OCI-LY7 (cell line): ENCODE data around the gene CDK11B. TPM values are rescaled to one million over a fixed set of nuclear protein-coding genes. Genes with fewer than 3 reads are reported as not detected.

Experiments
- BruUV-seq: library from RNA; stranded (reverse); fragments of 400-500 nt; replicated peaks from 2 replicates; lab custom pipeline; 2021; lab: Mats Ljungman, UMichigan
- CTCF ChIA-PET: fragments of 300-600 bp; sonication (Branson Sonifier 250); formaldehyde crosslinking; loops from one replicate; lab custom pipeline; 2022; ENCODE audit warnings: antibody characterized with exemption; ENCODE audit not compliant: unreplicated experiment; lab: Charles Lee
- POLR2A ChIA-PET: fragments of 300-600 bp; sonication (Branson Sonifier 250); formaldehyde crosslinking; loops from one replicate; lab custom pipeline; 2022; ENCODE audit warnings: antibody characterized with exemption; lab: Charles Lee
- DNase-seq: peaks from one replicate; pipeline ENCODE4 v3.0.0-alpha.2; 2015; ENCODE audit warnings: low spot score
- H2AFZ ChIP-seq: fragments of 200-600 bp; sonication (generic), shearing (Covaris generic); 2 replicates; pipeline ENCODE4 v1.6.1; 2014; ENCODE audit warnings: mild to moderate bottlenecking, antibody characterized with exemption, low read length, moderate library complexity
- H3K27ac ChIP-seq: fragments of 200-600 bp; sonication (generic); 2 replicates; pipeline ENCODE4 v1.5.1; 2014; ENCODE audit warnings: mixed run types, low read depth, mild to moderate bottlenecking, moderate library complexity, low read length, inconsistent platforms; ENCODE audit not compliant: poor library complexity, severe bottlenecking
- H3K36me3 ChIP-seq: fragments of 200-600 bp; sonication (generic); 2 replicates; pipeline ENCODE4 v1.6.1; 2014; ENCODE audit warnings: mild to moderate bottlenecking, antibody characterized with exemption, low read length, moderate library complexity, mixed read lengths; ENCODE audit not compliant: insufficient read depth
- H3K4me1 ChIP-seq: fragments of 200-600 bp; sonication (generic); 2 replicates; pipeline ENCODE4 v1.5.1; 2014; ENCODE audit warnings: mild to moderate bottlenecking, low read length; ENCODE audit not compliant: insufficient read depth, poor library complexity, severe bottlenecking
- H3K4me2 ChIP-seq: fragments of 200-600 bp; sonication (generic); 2 replicates; pipeline ENCODE4 v1.6.1; 2014; ENCODE audit warnings: mild to moderate bottlenecking, low read length
- H3K4me3 ChIP-seq: fragments of 200-600 bp; sonication (generic); 2 replicates; pipeline ENCODE4 v1.5.1; 2014; ENCODE audit warnings: mild to moderate bottlenecking, low read depth, low read length; ENCODE audit not compliant: poor library complexity, severe bottlenecking
- H3K79me2 ChIP-seq: fragments of 200-600 bp; sonication (generic); 2 replicates; pipeline ENCODE4 v1.6.1; 2016; ENCODE audit warnings: low read depth, mild to moderate bottlenecking, low read length, moderate library complexity, mixed read lengths; ENCODE audit not compliant: insufficient read depth
- H3K9me2 ChIP-seq: fragments of 200-600 bp; sonication (generic); 2 replicates; pipeline ENCODE4 v1.6.1; 2016; ENCODE audit warnings: mild to moderate bottlenecking, low read length, mixed read lengths; ENCODE audit not compliant: insufficient read depth
- H3K9me3 ChIP-seq: fragments of 200-600 bp; sonication (generic); 2 replicates; pipeline ENCODE4 v1.6.1; 2014; ENCODE audit warnings: mild to moderate bottlenecking, mixed run types, low read length, mixed read lengths
- H4K20me1 ChIP-seq: fragments of 200-600 bp; sonication (generic); 2 replicates; pipeline ENCODE4 v1.6.1; 2014; ENCODE audit warnings: mild to moderate bottlenecking, antibody characterized with exemption, low read length, moderate library complexity, mixed read lengths; ENCODE audit not compliant: insufficient read depth
- EZH2phosphoT487 ChIP-seq: fragments of 200-600 bp; sonication (generic); IDR thresholded peaks from 2 replicates; pipeline ENCODE4 v1.6.1; 2018; ENCODE audit warnings: low read depth, borderline replicate concordance, mild to moderate bottlenecking, mixed run types, antibody characterized with exemption, low read length, moderate library complexity, mixed read lengths
- intact Hi-C: fragments of 100-400 bp; cut with micrococcal nuclease; formaldehyde crosslinking; loops from one replicate; pipeline ENCODE4 v1.10.0; 2022; ENCODE audit not compliant: unreplicated experiment
- total RNA-seq, 2 experiments: library from RNA; depleted of rRNA in 1 of 2; stranded (reverse); fragments of >200 nt in 1 of 2; shearing (Covaris generic) in 1 of 2; gene quantifications; 2 replicates each; pipeline ENCODE4 v1.2.3, GENCODE V29; 2014 to 2022
- TF ChIP-seq, protein P1 (sequence below): fragments of 200-600 bp; sonication (generic); conservative IDR thresholded peaks from 2 replicates; pipeline ENCODE4 v1.5.1; 2014; ENCODE audit warnings: mild to moderate bottlenecking, antibody characterized with exemption, low read length, moderate library complexity, mixed read lengths

CDK11B gene
- total RNA-seq, 2 experiments from 2014 or later, result 21.6 to 51.5 TPM

DNA sequence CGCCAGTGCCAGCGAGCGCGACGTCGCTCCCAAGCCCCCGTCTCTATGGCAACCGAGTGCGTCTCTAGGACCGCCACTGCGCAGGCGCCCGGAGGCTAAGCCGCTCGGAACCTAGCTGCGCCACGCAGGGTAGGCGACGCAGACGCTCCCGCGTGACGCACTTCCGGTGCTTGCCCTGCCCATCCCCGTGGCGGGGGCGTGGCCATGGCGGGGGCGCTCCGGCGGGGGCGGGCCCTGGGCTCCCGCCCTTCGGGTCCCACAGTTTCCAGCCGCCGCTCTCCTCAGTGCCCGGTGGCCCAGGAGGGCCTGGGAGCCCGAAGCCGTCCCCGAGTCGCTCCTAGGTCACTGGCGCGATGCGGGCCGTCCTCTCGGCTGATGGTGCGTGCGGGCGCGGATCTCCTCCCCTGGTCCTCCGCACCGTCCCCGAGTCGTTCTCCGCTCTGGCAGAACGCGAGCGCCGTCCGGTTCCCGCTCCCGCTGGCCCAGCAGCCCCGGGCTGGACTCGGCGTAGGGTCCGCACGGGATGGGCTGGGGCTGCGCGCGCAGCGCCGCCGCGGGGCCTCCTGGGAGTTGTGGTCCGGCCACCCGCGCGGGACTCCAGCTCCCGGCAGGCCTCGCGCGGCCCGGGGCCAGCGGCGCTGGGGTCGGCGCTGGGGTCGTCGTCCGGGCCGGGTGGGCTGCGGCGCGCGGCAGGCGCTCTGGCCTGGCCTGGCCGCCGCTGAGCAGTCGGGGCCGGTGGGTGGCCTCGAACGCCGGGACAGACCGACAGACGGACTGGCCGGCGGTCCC is 43.4 kb downstream of the CDK11B start, which contains the start of gene MIB2:
TSS of gene MIB2 (plus strand) at position 245 of the 789 bp plus-strand sequence. CDS start 7,953 bp downstream, outside the sequence.
- H4K20me1 ChIP-seq, result no peaks in the 10 kb centered on the region
- TF ChIP-seq, protein P1, sequence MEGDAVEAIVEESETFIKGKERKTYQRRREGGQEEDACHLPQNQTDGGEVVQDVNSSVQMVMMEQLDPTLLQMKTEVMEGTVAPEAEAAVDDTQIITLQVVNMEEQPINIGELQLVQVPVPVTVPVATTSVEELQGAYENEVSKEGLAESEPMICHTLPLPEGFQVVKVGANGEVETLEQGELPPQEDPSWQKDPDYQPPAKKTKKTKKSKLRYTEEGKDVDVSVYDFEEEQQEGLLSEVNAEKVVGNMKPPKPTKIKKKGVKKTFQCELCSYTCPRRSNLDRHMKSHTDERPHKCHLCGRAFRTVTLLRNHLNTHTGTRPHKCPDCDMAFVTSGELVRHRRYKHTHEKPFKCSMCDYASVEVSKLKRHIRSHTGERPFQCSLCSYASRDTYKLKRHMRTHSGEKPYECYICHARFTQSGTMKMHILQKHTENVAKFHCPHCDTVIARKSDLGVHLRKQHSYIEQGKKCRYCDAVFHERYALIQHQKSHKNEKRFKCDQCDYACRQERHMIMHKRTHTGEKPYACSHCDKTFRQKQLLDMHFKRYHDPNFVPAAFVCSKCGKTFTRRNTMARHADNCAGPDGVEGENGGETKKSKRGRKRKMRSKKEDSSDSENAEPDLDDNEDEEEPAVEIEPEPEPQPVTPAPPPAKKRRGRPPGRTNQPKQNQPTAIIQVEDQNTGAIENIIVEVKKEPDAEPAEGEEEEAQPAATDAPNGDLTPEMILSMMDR, result no peak
- no peak for TF ChIP-seq EZH2phosphoT487
- BruUV-seq, result no TSS peak
- DNase-seq, result peak; percentile 99
- POLR2A ChIA-PET, result interaction anchor here (0.6 to 1.9 kb wide), 4 partner anchors 11 to 299 kb away, joined by 3 to 4 read pairs (median 3); no protein-coding TSS in a partner anchor
- H3K4me3 ChIP-seq, result peak within 1 kb of the TSS; percentile 85
- H3K36me3 ChIP-seq, result no peaks in the 10 kb centered on the region
- H3K9me2 ChIP-seq, result no peaks in the 10 kb centered on the region
- peaks cover 26% of the 10 kb centered on the region for H3K4me1 ChIP-seq
- H3K79me2 ChIP-seq, result peaks cover 14% of the 10 kb centered on the region; the same call in 1 of the 2 replicates
- CTCF ChIA-PET, result no interaction called here
- peak within 1 kb of the TSS; percentile 95 for H3K4me2 ChIP-seq
- peak within 1 kb of the TSS; percentile 87 for H3K27ac ChIP-seq
- H2AFZ ChIP-seq, result peak within 1 kb of the TSS; percentile 53; the same call in 1 of the 2 replicates
- H3K9me3 ChIP-seq, result no peaks in the 10 kb centered on the region
- intact Hi-C loops, result loop anchor here (1.0 to 5.0 kb wide), 2 partner anchors 8 to 43 kb away; partner anchors contain the start of gene SSU72

DNA sequence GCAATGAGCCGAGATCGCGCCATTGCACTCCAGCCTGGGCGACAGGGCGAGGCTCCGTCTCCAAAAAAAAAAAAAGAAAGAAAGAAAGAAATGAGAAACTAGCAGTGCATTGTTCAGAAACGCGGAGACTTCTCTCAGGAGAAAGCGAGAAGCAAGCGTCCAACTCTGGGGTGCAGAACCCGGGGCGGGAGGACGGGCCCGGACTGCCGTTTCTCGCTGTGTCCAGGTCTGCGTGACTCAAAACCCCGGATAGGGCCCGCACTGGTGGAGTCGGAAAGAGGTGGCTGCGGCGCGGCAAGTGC is 43.9 kb downstream of the CDK11B start:
- no peak overlapping the region for H2AFZ ChIP-seq
- no TSS peak for BruUV-seq
- ChIA-PET POLR2A (interaction anchor here (1.2 to 1.9 kb wide), 3 partner anchors 10 to 64 kb away, joined by 3 to 4 read pairs (median 3); no protein-coding TSS in a partner anchor), CTCF (interaction anchor here (1.2 kb wide), 1 partner anchor 10 kb away, joined by 13 read pairs; no protein-coding TSS in a partner anchor)
- H4K20me1 ChIP-seq, result no peaks in the 10 kb centered on the region
- no peaks in the 10 kb centered on the region for H3K9me3 ChIP-seq
- peak overlapping the region; percentile 87 for H3K27ac ChIP-seq
- H3K4me2 ChIP-seq, result peak overlapping the region; percentile 95
- peaks cover 14% of the 10 kb centered on the region; the same call in 1 of the 2 replicates for H3K79me2 ChIP-seq
- DNase-seq, result no peak
- H3K4me1 ChIP-seq, result peaks cover 31% of the 10 kb centered on the region
- peak overlapping the region; percentile 85 for H3K4me3 ChIP-seq
- no peak for TF ChIP-seq EZH2phosphoT487
- TF ChIP-seq, protein P1, result no peak
- intact Hi-C loops, result loop anchor here (1.0 to 5.0 kb wide), 2 partner anchors 8 to 43 kb away; partner anchors contain the start of gene SSU72
- no peaks in the 10 kb centered on the region for H3K9me2 ChIP-seq
- H3K36me3 ChIP-seq, result no peaks in the 10 kb centered on the region
